Endodermal cell (in vitro differentiated cells): ENCODE results near the gene GSTO1. TPM values are rescaled to one million over a fixed set of nuclear protein-coding genes. Genes with fewer than 3 reads are reported as not detected.
A peak's percentile ranks its signal among the peaks of the same experiment; 100 is the strongest.

Experiments
- DNase-seq: peaks from one replicate; pipeline ENCODE4 v3.0.0-alpha.2; 2017
- H3K27ac ChIP-seq: 2 replicates; pipeline ENCODE4 v1.5.1; 2013; ENCODE audit warnings: mild to moderate bottlenecking, low read depth, low read length, moderate library complexity
- H3K27me3 ChIP-seq: 2 replicates; pipeline ENCODE4 v1.6.1; 2013; ENCODE audit warnings: mild to moderate bottlenecking, low read length, moderate library complexity; ENCODE audit not compliant: insufficient read depth, control insufficient read depth, poor library complexity, severe bottlenecking
- H3K36me3 ChIP-seq: 2 replicates; pipeline ENCODE4 v1.7.0; 2013; ENCODE audit warnings: mild to moderate bottlenecking, low read length, moderate library complexity; ENCODE audit not compliant: control insufficient read depth, insufficient read depth
- H3K4me1 ChIP-seq: one replicate; pipeline ENCODE4 v1.7.0; 2013; ENCODE audit warnings: low read length; ENCODE audit not compliant: control insufficient read depth, insufficient read depth
- H3K4me3 ChIP-seq: 2 replicates; pipeline ENCODE4 v1.5.1; 2013; ENCODE audit warnings: mild to moderate bottlenecking, low read length, moderate library complexity
- H3K9ac ChIP-seq: 2 replicates; pipeline ENCODE4 v1.6.1; 2013; ENCODE audit warnings: mild to moderate bottlenecking, low read length, moderate library complexity; ENCODE audit not compliant: poor library complexity, severe bottlenecking; ENCODE audit errors: extremely low read depth
- H3K9me3 ChIP-seq: 2 replicates; pipeline ENCODE4 v1.6.1; 2013; ENCODE audit warnings: mild to moderate bottlenecking, low read length, moderate library complexity; ENCODE audit not compliant: control insufficient read depth
- H3K27ac Mint-ChIP-seq: 2 replicates; pipeline ENCODE4 v1.8.0; 2020; ENCODE audit warnings: mixed read lengths
- H3K27me3 Mint-ChIP-seq: 2 replicates; pipeline ENCODE4 v1.8.0; 2021; ENCODE audit warnings: mild to moderate bottlenecking, mixed read lengths; ENCODE audit not compliant: insufficient read depth
- H3K36me3 Mint-ChIP-seq: 2 replicates; pipeline ENCODE4 v1.8.0; 2020; ENCODE audit warnings: low read depth, mixed read lengths
- H3K4me1 Mint-ChIP-seq: 2 replicates; pipeline ENCODE4 v1.8.0; 2020; ENCODE audit warnings: mixed read lengths
- H3K4me3 Mint-ChIP-seq: 2 replicates; pipeline ENCODE4 v1.8.0; 2020; ENCODE audit warnings: mild to moderate bottlenecking, moderate library complexity, mixed read lengths
- H3K9me3 Mint-ChIP-seq: 2 replicates; pipeline ENCODE4 v1.8.0; 2020; ENCODE audit warnings: mild to moderate bottlenecking, mixed read lengths
- CTCF ChIP-seq: fragments of 200-600 bp; sonication (generic); conservative IDR thresholded peaks from 2 replicates; pipeline ENCODE4 v1.5.0; 2021; ENCODE audit warnings: antibody characterized with exemption, mild to moderate bottlenecking
- WGBS, 2 experiments: methylation state at CpG; one replicate each; pipeline versions ENCODE4 v1.1.5 to v1.1.7; 2013; ENCODE audit warnings: missing lambda C conversion rate in 2 of 2, mixed read lengths in 1 of 2; ENCODE audit not compliant: insufficient coverage in 1 of 2, insufficient read length in 1 of 2; 5-methylcytosine and 5-hydroxymethylcytosine counted together
- total RNA-seq, 2 donors: library from RNA; stranded (reverse); fragmentation: NEBNext Ultra II Directional in 1 of 2; extraction: Animal tissue kit (Norgen Biotek cat#: 25700) in 1 of 2; gene quantifications; 2 replicates in 1 of 2; 3 replicates in 1 of 2; pipeline ENCODE4 v1.2.1, GENCODE V29; 2021

GSTO1 gene
- total RNA-seq, 2 donors from 2014 or later = 208 to 223 TPM

- peak within 1 kb of the TSS; percentile 96 for H3K27ac Mint-ChIP-seq
- 11 to 28% methylated on average over 26 to 59 of the region's 59 CpGs for whole genome bisulfite sequencing, 2 experiments
- peaks cover 34% of the 10 kb centered on the region for H3K36me3 Mint-ChIP-seq
- H3K9me3 Mint-ChIP-seq = peaks cover 1% of the 10 kb centered on the region
- Histone ChIP-seq H3K4me3 (peak within 1 kb of the TSS; percentile 91), H3K36me3 (peaks cover 45% of the 10 kb centered on the region), H3K27me3 (no peaks in the 10 kb centered on the region), H3K27ac (peak within 1 kb of the TSS; percentile 70), H3K9me3 (no peaks in the 10 kb centered on the region), H3K9ac (peak within 1 kb of the TSS; percentile 86), H3K4me1 (peaks cover 4% of the 10 kb centered on the region)
- no peak for TF ChIP-seq CTCF
- DNase-seq = peak; percentile 100
- H3K27me3 Mint-ChIP-seq = no peaks in the 10 kb centered on the region
- H3K4me3 Mint-ChIP-seq = peak within 1 kb of the TSS; percentile 85
- peaks cover 9% of the 10 kb centered on the region for H3K4me1 Mint-ChIP-seq
These were observed 14.3 kb downstream of the GSTO1 start, which contains the start of gene GSTO2 for GRCh38 chr10:104268713-104269645. GSTO2 (plus strand) TSS chr10:104269184; CDS start chr10:104274916, 5,732 bp downstream.

GRCh38 chr10:104273286-104273685, 18.6 kb downstream of the GSTO1 start:
- DNase-seq = no peak
- Histone ChIP-seq H3K27me3 (peaks cover 9% of the 10 kb centered on the region), H3K9me3 (no peaks in the 10 kb centered on the region), H3K4me3 (no peak overlapping the region), H3K27ac (no peak overlapping the region), H3K9ac (no peak overlapping the region), H3K4me1 (no peaks in the 10 kb centered on the region), H3K36me3 (peaks cover 3% of the 10 kb centered on the region)
- Mint-ChIP-seq H3K27ac (no peak overlapping the region), H3K4me1 (peaks cover 23% of the 10 kb centered on the region), H3K4me3 (no peak overlapping the region), H3K9me3 (peaks cover 1% of the 10 kb centered on the region), H3K36me3 (peaks cover 2% of the 10 kb centered on the region), H3K27me3 (peaks cover 10% of the 10 kb centered on the region)
- 100% methylated on average over 1 of the region's 1 CpG; no CpG with 5 or more reads in 1 of the 2 experiments for WGBS, 2 experiments
- TF ChIP-seq CTCF = no peak

- Histone ChIP-seq H3K4me1 (no peaks in the 10 kb centered on the region), H3K9ac (no peak overlapping the region), H3K36me3 (no peaks in the 10 kb centered on the region), H3K9me3 (no peaks in the 10 kb centered on the region), H3K27me3 (peaks cover 11% of the 10 kb centered on the region), H3K4me3 (no peak overlapping the region), H3K27ac (no peak overlapping the region)
- Mint-ChIP-seq H3K36me3 (peaks cover 4% of the 10 kb centered on the region), H3K9me3 (peaks cover 1% of the 10 kb centered on the region), H3K4me3 (peak overlapping the region; percentile 68), H3K27me3 (peaks cover 14% of the 10 kb centered on the region), H3K27ac (no peak overlapping the region), H3K4me1 (peaks cover 22% of the 10 kb centered on the region)
- TF ChIP-seq CTCF = no peak
- WGBS, 2 experiments = 86 to 88% methylated on average over 4 of the region's 4 CpGs
- no peak for DNase-seq
These were observed 19.3 kb downstream of the GSTO1 start for GRCh38 chr10:104273899-104274575.
